Vagina (tissue), 2 donors: Measurements from ENCODE around the gene PANX1. TPM values are rescaled to one million over a fixed set of nuclear protein-coding genes. Genes with fewer than 3 reads are reported as not detected.

Source experiments
- DNase-seq, 2 donors: peaks; one replicate each; pipeline ENCODE4 v3.0.0-alpha.2; 2017; ENCODE audit errors: extremely low spot score in 2 of 2
- H3K27ac ChIP-seq: fragments of 200-600 bp; sonication (generic); one replicate; pipeline ENCODE4 v1.5.1; 2019
- H3K27me3 ChIP-seq: fragments of 200-600 bp; sonication (generic); one replicate; pipeline ENCODE4 v1.5.1; 2019
- H3K36me3 ChIP-seq, 2 donors: fragments of 200-600 bp; sonication (generic); one replicate each; pipeline ENCODE4 v1.5.1; 2017 to 2019
- H3K4me1 ChIP-seq: fragments of 200-600 bp; sonication (generic); one replicate; pipeline ENCODE4 v1.5.1; 2019
- H3K4me3 ChIP-seq, 2 donors: fragments of 200-600 bp; sonication (generic); 1 replicate in 1 of 2; 2 replicates in 1 of 2; pipeline ENCODE4 v1.5.1; 2016 to 2019
- H3K9me3 ChIP-seq: fragments of 200-600 bp; sonication (generic); one replicate; pipeline ENCODE4 v1.5.1; 2019
- POLR2A ChIP-seq, 2 donors: fragments of 450-650 bp; IDR thresholded peaks; one replicate each; pipeline ENCODE4 v1.6.1; 2017; ENCODE audit warnings: antibody characterized with exemption in 2 of 2, mild to moderate bottlenecking in 2 of 2, moderate library complexity in 2 of 2
- POLR2AphosphoS5 ChIP-seq, 2 donors: sonication (generic); formaldehyde crosslinking; IDR thresholded peaks; one replicate each; pipeline ENCODE4 v1.9.0; 2017; ENCODE audit warnings: antibody characterized with exemption in 2 of 2, mild to moderate bottlenecking in 2 of 2, low read depth in 1 of 2; ENCODE audit not compliant: insufficient read depth in 1 of 2
- intact Hi-C: fragments of 100-400 bp; cut with DNase I; formaldehyde crosslinking; loops from one replicate; pipeline ENCODE4 v1.15.1; 2023
- total RNA-seq: library from RNA; depleted of rRNA; stranded (reverse); fragments of >200 nt; gene quantifications from one replicate; pipeline ENCODE4 v1.2.3, GENCODE V29; 2016
- TF ChIP-seq, protein P1 (sequence below), 3 experiments: fragments of 450-650 bp in 2 of 3; fragments of 200-600 bp in 1 of 3; sonication (generic) in 1 of 3; IDR thresholded peaks; one replicate each; pipeline ENCODE4 v1.5.1; 2017 to 2019; ENCODE audit warnings: antibody characterized with exemption in 3 of 3, mild to moderate bottlenecking in 2 of 3, moderate library complexity in 2 of 3

PANX1 gene
- total RNA-seq, 1 donor from 2014 or later, result 18.9 TPM

DNA sequence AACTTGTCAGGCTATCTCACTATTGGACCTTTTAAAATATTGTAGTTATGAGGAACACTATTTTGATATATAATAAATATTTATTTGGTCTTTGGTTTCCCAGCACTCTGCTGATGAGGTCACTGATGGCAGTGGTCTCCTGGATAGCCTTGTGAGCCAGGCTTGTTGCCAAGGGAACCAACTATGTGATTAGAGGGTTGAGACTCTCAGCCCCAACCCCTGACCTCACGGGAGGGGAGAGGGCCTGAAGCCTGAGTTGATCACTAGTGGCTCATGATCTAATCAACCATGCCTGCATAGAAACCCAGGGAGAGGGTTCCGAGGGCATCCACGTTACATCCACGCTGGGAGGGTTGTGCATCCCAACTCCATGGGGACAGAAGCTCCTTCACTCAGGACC lies 10.8 kb downstream of the PANX1 start:
- Histone ChIP-seq H3K36me3 (no peaks in the 10 kb centered on the region), H3K4me3 (no peak overlapping the region), H3K4me1 (peaks cover 50% of the 10 kb centered on the region), H3K27me3 (no peaks in the 10 kb centered on the region), H3K9me3 (no peaks in the 10 kb centered on the region), H3K27ac (no peak overlapping the region)
- DNase-seq, result no peak
- intact Hi-C loops, result no loop called here
- TF ChIP-seq POLR2AphosphoS5 (IDR thresholded peaks at IDR 0.05; ENCODE audit: insufficient read depth in 1 of 2, low read depth in 1 of 2), result no peak
- TF ChIP-seq, protein P1, sequence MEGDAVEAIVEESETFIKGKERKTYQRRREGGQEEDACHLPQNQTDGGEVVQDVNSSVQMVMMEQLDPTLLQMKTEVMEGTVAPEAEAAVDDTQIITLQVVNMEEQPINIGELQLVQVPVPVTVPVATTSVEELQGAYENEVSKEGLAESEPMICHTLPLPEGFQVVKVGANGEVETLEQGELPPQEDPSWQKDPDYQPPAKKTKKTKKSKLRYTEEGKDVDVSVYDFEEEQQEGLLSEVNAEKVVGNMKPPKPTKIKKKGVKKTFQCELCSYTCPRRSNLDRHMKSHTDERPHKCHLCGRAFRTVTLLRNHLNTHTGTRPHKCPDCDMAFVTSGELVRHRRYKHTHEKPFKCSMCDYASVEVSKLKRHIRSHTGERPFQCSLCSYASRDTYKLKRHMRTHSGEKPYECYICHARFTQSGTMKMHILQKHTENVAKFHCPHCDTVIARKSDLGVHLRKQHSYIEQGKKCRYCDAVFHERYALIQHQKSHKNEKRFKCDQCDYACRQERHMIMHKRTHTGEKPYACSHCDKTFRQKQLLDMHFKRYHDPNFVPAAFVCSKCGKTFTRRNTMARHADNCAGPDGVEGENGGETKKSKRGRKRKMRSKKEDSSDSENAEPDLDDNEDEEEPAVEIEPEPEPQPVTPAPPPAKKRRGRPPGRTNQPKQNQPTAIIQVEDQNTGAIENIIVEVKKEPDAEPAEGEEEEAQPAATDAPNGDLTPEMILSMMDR (IDR thresholded peaks at IDR 0.05), result no peak
- no peak for TF ChIP-seq POLR2A (IDR thresholded peaks at IDR 0.05)

DNA sequence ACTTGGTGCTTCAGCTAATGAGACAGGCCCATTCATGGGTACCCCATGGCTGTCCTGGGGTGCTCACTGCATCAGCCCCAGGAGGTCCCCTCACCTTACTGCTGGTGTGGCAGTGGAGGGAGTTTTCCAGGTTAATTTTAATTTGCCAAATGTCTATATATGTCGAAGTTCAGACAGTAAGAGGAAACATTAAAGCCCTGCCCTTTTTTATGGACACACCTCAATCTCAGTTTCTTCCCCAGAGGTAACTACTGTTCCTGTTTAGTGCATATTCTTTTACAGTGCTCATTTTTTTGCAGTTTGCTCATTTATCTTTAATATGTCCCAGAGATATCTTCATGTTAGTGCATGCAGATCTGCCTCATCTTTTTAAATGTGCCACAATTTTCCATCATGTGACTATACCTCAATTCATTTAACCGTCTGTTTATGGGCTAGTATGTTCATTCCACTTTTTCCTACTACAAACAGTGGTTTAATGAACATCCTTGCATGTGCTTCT lies 11.6 kb downstream of the PANX1 start:
- H3K36me3 ChIP-seq, result no peaks in the 10 kb centered on the region
- H3K4me3 ChIP-seq, result no peak overlapping the region
- no peaks in the 10 kb centered on the region for H3K9me3 ChIP-seq
- H3K27me3 ChIP-seq, result no peaks in the 10 kb centered on the region
- TF ChIP-seq POLR2AphosphoS5 (IDR thresholded peaks at IDR 0.05; ENCODE audit: insufficient read depth in 1 of 2, low read depth in 1 of 2), result no peak
- TF ChIP-seq, protein P1 (IDR thresholded peaks at IDR 0.05), result no peak
- TF ChIP-seq POLR2A (IDR thresholded peaks at IDR 0.05), result no peak
- peaks cover 50% of the 10 kb centered on the region for H3K4me1 ChIP-seq
- H3K27ac ChIP-seq, result no peak overlapping the region
- intact Hi-C loops, result no loop called here
- DNase-seq, result no peak

DNA sequence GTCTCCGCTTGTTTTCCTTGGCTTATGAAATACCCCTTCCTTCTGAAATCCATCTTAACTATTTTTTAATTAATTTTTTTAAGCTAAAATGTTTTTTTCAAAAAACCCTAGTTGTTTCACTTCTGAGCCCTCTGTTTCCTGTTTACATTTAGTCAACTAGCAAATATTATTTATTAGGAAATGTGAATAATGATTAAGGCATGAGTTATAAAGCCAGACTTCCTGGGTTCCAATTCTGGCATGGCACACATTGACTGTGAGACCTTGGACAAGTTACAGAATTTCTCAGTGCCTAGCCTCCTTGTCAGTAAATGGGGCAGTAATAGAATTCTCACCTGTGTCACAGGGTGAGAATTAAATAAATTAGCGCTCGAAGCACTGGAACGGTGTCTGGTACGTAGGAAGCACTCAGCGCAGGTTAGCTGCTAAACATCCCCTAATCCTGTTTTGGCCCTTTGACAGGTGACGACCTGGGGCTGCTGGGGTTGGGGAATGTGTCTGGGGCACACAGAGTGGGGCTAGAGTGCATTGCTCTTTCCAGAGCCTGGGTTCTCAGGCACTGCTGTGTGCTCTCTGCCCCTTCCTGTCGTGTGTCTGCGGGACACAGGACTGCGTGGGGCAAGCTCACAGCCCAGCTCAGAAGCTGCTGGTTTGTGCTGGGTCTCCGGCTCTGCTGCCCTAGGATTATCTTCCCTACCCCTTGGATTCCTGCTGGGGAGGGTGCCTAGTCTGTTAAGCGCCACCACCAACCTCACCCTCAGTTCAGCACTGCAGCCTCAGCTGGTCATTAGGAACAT lies 13.1 kb downstream of the PANX1 start:
- no peak overlapping the region for H3K27ac ChIP-seq

DNA sequence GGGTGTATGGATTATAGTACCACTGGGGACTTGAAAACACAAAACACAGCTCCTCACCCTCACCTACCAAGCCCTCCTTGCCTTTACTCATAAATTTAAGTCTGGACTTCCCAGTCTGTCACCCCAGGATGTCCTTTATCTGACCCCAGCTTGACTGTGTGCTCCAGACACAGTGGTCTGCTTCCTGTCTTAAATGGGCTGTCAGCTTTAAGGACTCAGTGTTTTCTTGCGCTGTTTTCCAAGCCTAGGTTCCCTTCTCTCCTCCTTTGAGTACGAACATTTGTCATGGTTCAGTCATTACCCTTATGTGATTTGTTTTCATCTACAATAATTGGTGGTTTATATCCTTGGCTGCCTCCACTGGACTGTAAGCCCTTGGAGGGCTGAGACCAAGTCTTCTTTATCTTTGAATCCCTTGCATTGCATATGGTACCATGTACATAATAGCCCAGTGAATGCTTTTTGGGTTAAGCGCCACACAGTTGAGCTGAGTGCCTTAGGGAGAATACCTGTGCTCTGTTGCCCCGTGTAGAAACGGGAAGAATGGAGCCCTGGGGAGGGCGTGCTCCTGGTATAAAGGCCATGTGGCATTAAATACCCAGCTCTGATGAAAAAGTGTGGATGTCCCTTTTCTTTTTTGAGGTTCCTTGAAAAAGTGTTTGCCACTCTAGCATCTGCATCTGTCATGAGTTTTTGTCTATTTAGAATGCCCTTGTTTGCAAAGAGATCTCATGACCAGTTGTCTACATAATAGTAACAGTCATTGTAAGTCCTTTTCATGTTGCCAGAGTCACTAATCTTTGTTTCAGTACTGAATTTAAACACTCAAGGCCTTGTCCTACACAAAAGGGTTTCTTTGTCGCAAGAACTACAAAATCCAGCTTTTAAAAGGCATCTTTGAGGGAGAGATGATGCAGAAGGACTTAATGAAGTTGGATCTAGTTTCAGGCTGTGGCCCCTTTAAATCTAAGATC lies 14.0 kb downstream of the PANX1 start:
- intact Hi-C loops, result no loop called here
- peaks cover 54% of the 10 kb centered on the region for H3K4me1 ChIP-seq
- H3K27ac ChIP-seq, result no peak overlapping the region
- no peaks in the 10 kb centered on the region for H3K36me3 ChIP-seq
- H3K9me3 ChIP-seq, result no peaks in the 10 kb centered on the region
- peak in 1 of 2 donors; percentile 37 for DNase-seq
- no peak overlapping the region for H3K4me3 ChIP-seq
- no peaks in the 10 kb centered on the region for H3K27me3 ChIP-seq
- TF ChIP-seq, protein P1 (IDR thresholded peaks at IDR 0.05), result no peak

More for the DNA sequence above, 13.1 kb downstream of the PANX1 start:
- H3K9me3 ChIP-seq, result no peaks in the 10 kb centered on the region
- no peak overlapping the region for H3K4me3 ChIP-seq
- no peak for TF ChIP-seq POLR2A (IDR thresholded peaks at IDR 0.05)
- TF ChIP-seq, protein P1 (IDR thresholded peaks at IDR 0.05), result no peak
- TF ChIP-seq POLR2AphosphoS5 (IDR thresholded peaks at IDR 0.05; ENCODE audit: insufficient read depth in 1 of 2, low read depth in 1 of 2), result no peak
- peaks cover 55% of the 10 kb centered on the region for H3K4me1 ChIP-seq
- intact Hi-C loops, result no loop called here
- no peaks in the 10 kb centered on the region for H3K27me3 ChIP-seq
- DNase-seq, result peak in 1 of 2 donors; percentile 60
- no peaks in the 10 kb centered on the region for H3K36me3 ChIP-seq
